MM.1S (cell line): Measurements from ENCODE around the gene GH1.
"Not testable (repeated sequence)": the region's sequence is repeated elsewhere in the genome, so short reads cannot be mapped to it uniquely, and the experiment has no call there.

Experiments
- DNase-seq: peaks from one replicate; pipeline ENCODE4 v3.0.0-alpha.2; 2015
- H2AFZ ChIP-seq: fragments of 300-600 bp; sonication (generic); 2 replicates; pipeline ENCODE4 v1.6.0; 2016; ENCODE audit warnings: antibody characterized with exemption, low read length
- H3F3A ChIP-seq: fragments of 300-600 bp; sonication (generic); 2 replicates; pipeline ENCODE4 v1.6.1; 2016; ENCODE audit warnings: mild to moderate bottlenecking, antibody characterized with exemption, low read length, moderate library complexity, mixed read lengths; ENCODE audit not compliant: insufficient read depth
- H3K27ac ChIP-seq: fragments of 300-600 bp; sonication (generic); 2 replicates; pipeline ENCODE4 v1.5.1; 2016; ENCODE audit warnings: mild to moderate bottlenecking, low read length
- H3K27me3 ChIP-seq: fragments of 300-600 bp; sonication (generic); replicated peaks from 2 replicates; pipeline ENCODE4 v1.6.0; 2016; ENCODE audit warnings: low read length; ENCODE audit not compliant: insufficient read depth
- H3K36me3 ChIP-seq: fragments of 300-600 bp; sonication (generic); replicated peaks from 2 replicates; pipeline ENCODE4 v1.6.1; 2016; ENCODE audit warnings: mild to moderate bottlenecking, low read length, mixed read lengths; ENCODE audit not compliant: insufficient read depth
- H3K4me1 ChIP-seq: fragments of 300-600 bp; sonication (generic); 2 replicates; pipeline ENCODE4 v1.6.1; 2016; ENCODE audit warnings: low read length, mixed read lengths
- H3K4me2 ChIP-seq: fragments of 300-600 bp; sonication (generic); 2 replicates; pipeline ENCODE4 v1.6.0; 2016; ENCODE audit warnings: low read depth, low read length
- H3K4me3 ChIP-seq: fragments of 300-600 bp; sonication (generic); 2 replicates; pipeline ENCODE4 v1.5.1; 2016; ENCODE audit warnings: low read length, mixed read lengths
- H3K79me2 ChIP-seq: fragments of 300-600 bp; sonication (generic); 2 replicates; pipeline ENCODE4 v1.6.1; 2016; ENCODE audit warnings: mixed run types, low read length, mixed read lengths
- H3K9ac ChIP-seq: fragments of 300-600 bp; sonication (generic); 2 replicates; pipeline ENCODE4 v1.6.1; 2016; ENCODE audit warnings: low read length, mixed read lengths
- H3K9me2 ChIP-seq: fragments of 300-600 bp; sonication (generic); replicated peaks from 2 replicates; pipeline ENCODE4 v1.6.1; 2016; ENCODE audit warnings: mild to moderate bottlenecking, low read length, mixed read lengths; ENCODE audit not compliant: insufficient read depth
- H3K9me3 ChIP-seq: fragments of 300-600 bp; sonication (generic); replicated peaks from 2 replicates; pipeline ENCODE4 v1.6.1; 2016; ENCODE audit warnings: mild to moderate bottlenecking, low read length, mixed read lengths; ENCODE audit not compliant: insufficient read depth
- H4K20me1 ChIP-seq: fragments of 300-600 bp; sonication (generic); 2 replicates; pipeline ENCODE4 v1.6.1; 2016; ENCODE audit warnings: mild to moderate bottlenecking, low read length, moderate library complexity, mixed read lengths; ENCODE audit not compliant: insufficient read depth
- EZH2 ChIP-seq: fragments of 300-600 bp; sonication (generic); optimal IDR thresholded peaks from 2 replicates; pipeline ENCODE3; 2017; ENCODE audit warnings: low read depth, mild to moderate bottlenecking, antibody characterized with exemption, low read length, mixed read lengths
- EZH2phosphoT487 ChIP-seq: fragments of 300-600 bp; sonication (generic); IDR thresholded peaks from 2 replicates; pipeline ENCODE4 v1.6.1; 2018; ENCODE audit warnings: antibody characterized with exemption, low read length
- TF ChIP-seq, protein P1 (sequence below): fragments of 300-600 bp; sonication (generic); IDR thresholded peaks from 2 replicates; pipeline ENCODE4 v1.5.1; 2016; ENCODE audit warnings: antibody characterized with exemption, low read length, mixed read lengths

The GH1 gene

DNA sequence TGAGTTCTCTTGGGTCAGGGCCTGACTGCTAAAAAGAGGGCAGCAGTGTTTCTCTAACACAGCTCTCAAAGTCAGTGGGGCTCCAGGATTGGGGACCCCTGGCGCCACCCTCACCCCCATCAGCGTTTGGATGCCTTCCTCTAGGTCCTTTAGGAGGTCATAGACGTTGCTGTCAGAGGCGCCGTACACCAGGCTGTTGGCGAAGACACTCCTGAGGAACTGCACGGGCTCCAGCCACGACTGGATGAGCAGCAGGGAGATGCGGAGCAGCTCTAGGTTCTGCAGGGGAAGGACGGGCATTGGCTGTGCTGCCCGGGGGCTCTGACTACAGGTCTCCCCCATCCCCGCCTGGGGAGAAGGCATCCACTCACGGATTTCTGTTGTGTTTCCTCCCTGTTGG lies 993 bp downstream of the GH1 start:
- Histone ChIP-seq H3K9ac (no peak overlapping the region), H3K79me2 (no peaks in the 10 kb centered on the region), H3K27ac (no peak overlapping the region), H3K27me3 (no peaks in the 10 kb centered on the region; the same call in 1 of the 2 replicates), H4K20me1 (no peaks in the 10 kb centered on the region), H2AFZ (no peak overlapping the region), H3K9me2 (no peaks in the 10 kb centered on the region), H3F3A (no peaks in the 10 kb centered on the region), H3K36me3 (no peaks in the 10 kb centered on the region), H3K4me3 (no peak overlapping the region), H3K4me2 (no peak overlapping the region), H3K4me1 (no peaks in the 10 kb centered on the region), H3K9me3 (no peaks in the 10 kb centered on the region)
- TF ChIP-seq EZH2phosphoT487 (no peak), EZH2 (no peak)
- TF ChIP-seq, protein P1, sequence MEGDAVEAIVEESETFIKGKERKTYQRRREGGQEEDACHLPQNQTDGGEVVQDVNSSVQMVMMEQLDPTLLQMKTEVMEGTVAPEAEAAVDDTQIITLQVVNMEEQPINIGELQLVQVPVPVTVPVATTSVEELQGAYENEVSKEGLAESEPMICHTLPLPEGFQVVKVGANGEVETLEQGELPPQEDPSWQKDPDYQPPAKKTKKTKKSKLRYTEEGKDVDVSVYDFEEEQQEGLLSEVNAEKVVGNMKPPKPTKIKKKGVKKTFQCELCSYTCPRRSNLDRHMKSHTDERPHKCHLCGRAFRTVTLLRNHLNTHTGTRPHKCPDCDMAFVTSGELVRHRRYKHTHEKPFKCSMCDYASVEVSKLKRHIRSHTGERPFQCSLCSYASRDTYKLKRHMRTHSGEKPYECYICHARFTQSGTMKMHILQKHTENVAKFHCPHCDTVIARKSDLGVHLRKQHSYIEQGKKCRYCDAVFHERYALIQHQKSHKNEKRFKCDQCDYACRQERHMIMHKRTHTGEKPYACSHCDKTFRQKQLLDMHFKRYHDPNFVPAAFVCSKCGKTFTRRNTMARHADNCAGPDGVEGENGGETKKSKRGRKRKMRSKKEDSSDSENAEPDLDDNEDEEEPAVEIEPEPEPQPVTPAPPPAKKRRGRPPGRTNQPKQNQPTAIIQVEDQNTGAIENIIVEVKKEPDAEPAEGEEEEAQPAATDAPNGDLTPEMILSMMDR, result no peak
- no peak for DNase-seq

DNA sequence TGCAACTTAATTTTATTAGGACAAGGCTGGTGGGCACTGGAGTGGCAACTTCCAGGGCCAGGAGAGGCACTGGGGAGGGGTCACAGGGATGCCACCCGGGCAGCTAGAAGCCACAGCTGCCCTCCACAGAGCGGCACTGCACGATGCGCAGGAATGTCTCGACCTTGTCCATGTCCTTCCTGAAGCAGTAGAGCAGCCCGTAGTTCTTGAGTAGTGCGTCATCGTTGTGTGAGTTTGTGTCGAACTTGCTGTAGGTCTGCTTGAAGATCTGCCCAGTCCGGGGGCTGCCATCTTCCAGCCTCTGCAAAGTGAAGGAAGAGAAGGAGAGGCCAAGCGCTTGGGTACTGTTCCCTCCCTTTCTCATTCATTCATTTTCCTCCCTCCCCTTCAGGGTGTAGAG lies 1.4 kb downstream of the GH1 start:
- not testable (repeated sequence) for H3K27me3 ChIP-seq, H3K4me2 ChIP-seq, H3K9me2 ChIP-seq, H3K9me3 ChIP-seq, DNase-seq, H3F3A ChIP-seq, H3K27ac ChIP-seq, H3K9ac ChIP-seq, H3K4me3 ChIP-seq, H2AFZ ChIP-seq, H3K36me3 ChIP-seq, H3K79me2 ChIP-seq, H3K4me1 ChIP-seq, H4K20me1 ChIP-seq

DNA sequence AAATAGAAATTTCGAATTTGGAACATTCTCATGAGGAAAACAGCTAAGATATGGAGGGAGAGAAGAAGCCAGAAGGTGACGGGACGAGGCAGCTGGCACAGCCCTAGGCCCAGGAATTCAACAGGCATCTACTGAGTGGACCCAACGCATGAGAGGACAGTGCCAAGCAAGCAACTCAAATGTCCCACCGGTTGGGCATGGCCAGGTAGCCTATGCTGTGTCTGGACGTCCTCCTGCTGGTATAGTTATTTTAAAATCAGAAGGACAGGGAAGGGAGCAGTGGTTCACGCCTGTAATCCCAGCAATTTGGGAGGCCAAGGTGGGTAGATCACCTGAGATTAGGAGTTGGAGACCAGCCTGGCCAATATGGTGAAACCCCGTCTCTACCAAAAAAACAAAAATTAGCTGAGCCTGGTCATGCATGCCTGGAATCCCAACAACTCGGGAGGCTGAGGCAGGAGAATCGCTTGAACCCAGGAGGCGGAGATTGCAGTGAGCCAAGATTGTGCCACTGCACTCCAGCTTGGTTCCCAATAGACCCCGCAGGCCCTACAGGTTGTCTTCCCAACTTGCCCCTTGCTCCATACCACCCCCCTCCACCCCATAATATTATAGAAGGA lies 2.0 kb downstream of the GH1 start:
- no peaks in the 10 kb centered on the region for H3K4me1 ChIP-seq
- H2AFZ ChIP-seq, result no peak overlapping the region
- H3K36me3 ChIP-seq, result no peaks in the 10 kb centered on the region
- no peaks in the 10 kb centered on the region for H3F3A ChIP-seq
- H3K27ac ChIP-seq, result no peak overlapping the region
- H3K4me2 ChIP-seq, result no peak overlapping the region
- no peaks in the 10 kb centered on the region for H3K9me2 ChIP-seq
- H3K79me2 ChIP-seq, result no peaks in the 10 kb centered on the region
- TF ChIP-seq EZH2phosphoT487 (no peak), EZH2 (no peak)
- TF ChIP-seq, protein P1, result no peak
- no peaks in the 10 kb centered on the region for H4K20me1 ChIP-seq
- no peaks in the 10 kb centered on the region for H3K9me3 ChIP-seq
- H3K9ac ChIP-seq, result no peak overlapping the region
- H3K4me3 ChIP-seq, result no peak overlapping the region
- no peaks in the 10 kb centered on the region; the same call in 1 of the 2 replicates for H3K27me3 ChIP-seq
- no peak for DNase-seq

DNA sequence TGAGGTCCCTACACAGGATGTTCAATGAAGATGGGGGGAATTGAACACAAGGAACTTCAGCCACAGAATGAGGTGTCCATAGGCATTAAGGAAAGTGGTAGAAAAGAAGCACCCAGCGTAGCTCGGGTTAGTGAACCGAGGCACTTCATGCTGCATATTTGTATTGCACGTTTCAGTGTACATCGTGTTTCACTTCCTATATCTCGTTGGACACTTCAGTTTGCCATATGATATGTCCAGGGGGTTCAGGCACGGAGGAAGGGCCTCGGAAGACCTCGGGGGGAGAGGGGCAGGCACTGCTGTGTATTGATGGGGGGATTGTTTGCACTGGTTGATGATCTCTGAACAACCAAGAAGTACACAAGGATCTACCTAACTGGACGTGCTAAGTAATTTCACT lies 2.9 kb downstream of the GH1 start:
- H3K36me3 ChIP-seq, H3K9ac ChIP-seq: not testable (repeated sequence)

More for the DNA sequence above, 2.9 kb downstream of the GH1 start:
- H3K4me3 ChIP-seq, H3K9me2 ChIP-seq, H4K20me1 ChIP-seq, H3K27ac ChIP-seq, H2AFZ ChIP-seq, H3F3A ChIP-seq, DNase-seq, H3K4me2 ChIP-seq, H3K9me3 ChIP-seq, H3K27me3 ChIP-seq, H3K4me1 ChIP-seq, H3K79me2 ChIP-seq: not testable (repeated sequence)
